Measurements from ENCODE around the gene SLC46A1.

SLC46A1 gene

GRCh38 chr17:28348979-28349378 is 57.0 kb downstream of the SLC46A1 start:
- DNase-seq = no peak

GRCh38 chr17:28347261-28347891 is 58.6 kb downstream of the SLC46A1 start:
- no peak for DNase-seq

- DNase-seq = no peak
These were observed 59.2 kb downstream of the SLC46A1 start for GRCh38 chr17:28346746-28347246.

GRCh38 chr17:28346199-28346580 is 59.8 kb downstream of the SLC46A1 start:
- DNase-seq = no peak

- DNase-seq = no peak
These were observed 60.4 kb downstream of the SLC46A1 start for GRCh38 chr17:28345419-28346198.

All from activated T-cell treated with anti-CD3 and anti-CD28 coated beads, Interleukin-2, amount 50 U/mL, for 48 hours (primary cell).